Testis (tissue), 2 donors: Measurements from ENCODE around the gene RPGRIP1.

Experiments
- POLR2A ChIP-seq: fragments of 450-650 bp; IDR thresholded peaks from one replicate; pipeline ENCODE4 v1.6.1; 2017; ENCODE audit warnings: antibody characterized with exemption, mild to moderate bottlenecking, moderate library complexity
- TF ChIP-seq, protein P1 (sequence below), 3 experiments: fragments of 450-650 bp in 2 of 3; fragments of 200-600 bp in 1 of 3; sonication (generic) in 1 of 3; IDR thresholded peaks; one replicate each; pipeline ENCODE4 v1.5.1; 2016 to 2019; ENCODE audit warnings: antibody characterized with exemption in 3 of 3, mild to moderate bottlenecking in 2 of 3, moderate library complexity in 1 of 3

GRCh38 chr14:21257394-21257909 lies 22.4 kb upstream of the RPGRIP1 start:
- TF ChIP-seq, protein P1, sequence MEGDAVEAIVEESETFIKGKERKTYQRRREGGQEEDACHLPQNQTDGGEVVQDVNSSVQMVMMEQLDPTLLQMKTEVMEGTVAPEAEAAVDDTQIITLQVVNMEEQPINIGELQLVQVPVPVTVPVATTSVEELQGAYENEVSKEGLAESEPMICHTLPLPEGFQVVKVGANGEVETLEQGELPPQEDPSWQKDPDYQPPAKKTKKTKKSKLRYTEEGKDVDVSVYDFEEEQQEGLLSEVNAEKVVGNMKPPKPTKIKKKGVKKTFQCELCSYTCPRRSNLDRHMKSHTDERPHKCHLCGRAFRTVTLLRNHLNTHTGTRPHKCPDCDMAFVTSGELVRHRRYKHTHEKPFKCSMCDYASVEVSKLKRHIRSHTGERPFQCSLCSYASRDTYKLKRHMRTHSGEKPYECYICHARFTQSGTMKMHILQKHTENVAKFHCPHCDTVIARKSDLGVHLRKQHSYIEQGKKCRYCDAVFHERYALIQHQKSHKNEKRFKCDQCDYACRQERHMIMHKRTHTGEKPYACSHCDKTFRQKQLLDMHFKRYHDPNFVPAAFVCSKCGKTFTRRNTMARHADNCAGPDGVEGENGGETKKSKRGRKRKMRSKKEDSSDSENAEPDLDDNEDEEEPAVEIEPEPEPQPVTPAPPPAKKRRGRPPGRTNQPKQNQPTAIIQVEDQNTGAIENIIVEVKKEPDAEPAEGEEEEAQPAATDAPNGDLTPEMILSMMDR (IDR thresholded peaks at IDR 0.05) = no peak
- no peak for TF ChIP-seq POLR2A
